Measurements from ENCODE around the gene TWIST1.

TWIST1 gene

DNA sequence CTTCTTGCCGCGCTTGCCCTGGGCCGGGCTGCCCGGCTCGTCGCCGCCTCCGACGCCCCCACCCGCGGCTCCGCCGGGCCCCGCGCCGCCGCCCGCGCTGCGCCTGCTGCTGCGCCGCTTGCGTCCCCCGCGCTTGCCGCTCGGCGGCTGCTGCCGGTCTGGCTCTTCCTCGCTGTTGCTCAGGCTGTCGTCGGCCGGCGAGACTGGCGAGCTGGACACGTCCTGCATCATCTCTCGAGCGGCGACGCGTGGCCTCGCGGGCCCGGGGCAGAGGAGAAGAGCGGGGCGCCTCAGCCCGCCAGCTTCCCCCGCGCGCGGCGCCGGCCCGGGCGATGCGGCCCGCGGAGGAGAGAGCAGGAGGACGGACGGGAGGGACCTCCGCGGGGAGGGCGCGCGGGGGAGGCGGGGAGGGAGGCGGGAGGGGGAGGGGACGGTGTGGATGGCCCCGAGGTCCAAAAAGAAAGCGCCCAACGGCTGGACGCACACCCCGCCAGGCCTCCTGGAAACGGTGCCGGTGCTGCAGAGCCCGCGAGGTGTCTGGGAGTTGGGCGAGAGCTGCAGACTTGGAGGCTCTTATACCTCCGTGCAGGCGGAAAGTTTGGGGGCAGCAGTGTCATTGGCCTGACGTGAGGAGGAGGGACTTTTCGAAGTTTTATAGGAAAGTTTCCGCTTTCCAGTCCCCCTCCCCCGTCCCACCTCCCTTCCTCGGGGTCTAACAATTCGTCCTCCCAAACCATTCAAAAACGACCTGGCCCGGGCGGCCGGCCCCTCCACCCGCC, at the start of gene TWIST1:
Gene TWIST1 (minus strand): TSS at position 546 of the 779 bp plus-strand sequence. CDS start 315 bp downstream, at position 231.
- peak; percentile 26 for DNase-seq

DNA sequence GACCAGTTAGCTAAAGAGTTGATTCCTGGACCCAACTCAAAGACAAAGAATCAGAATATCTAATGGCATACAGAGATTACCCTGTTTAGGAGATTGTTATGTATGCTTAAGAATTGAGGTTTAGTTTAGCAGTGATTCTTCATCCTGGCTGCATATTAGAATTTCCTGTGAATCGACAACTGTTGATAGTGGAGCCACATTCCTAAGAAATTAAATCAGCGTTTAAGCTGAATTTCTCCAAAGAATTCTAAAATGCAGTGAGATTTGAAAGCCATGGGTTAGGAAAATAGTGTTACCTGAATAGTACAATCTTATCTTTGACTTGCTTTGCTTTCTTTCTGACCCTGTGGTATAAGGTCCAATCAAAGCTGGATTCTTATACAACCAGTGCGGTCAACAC, 44.2 kb upstream of the TWIST1 start:
- no peak for DNase-seq

DNA sequence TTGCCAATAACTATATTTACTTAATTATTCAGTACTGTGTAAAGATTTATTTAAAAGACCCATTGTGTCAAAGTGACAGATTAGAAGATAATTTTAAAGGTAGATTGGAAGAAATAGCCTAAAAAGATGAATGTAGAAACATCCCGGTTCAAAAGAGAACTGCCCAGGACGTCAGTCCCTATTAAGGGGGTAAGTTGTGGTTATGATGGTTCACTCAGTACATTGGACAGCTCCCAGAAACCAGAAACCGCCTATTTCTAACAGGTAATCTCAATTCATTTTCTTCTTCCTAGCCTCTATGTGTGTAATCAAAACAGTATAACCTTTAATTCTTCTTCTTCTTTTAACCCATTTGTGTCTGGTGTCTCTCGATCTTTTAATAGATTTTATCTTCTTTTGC, 29.3 kb upstream of the TWIST1 start:
- no peak for DNase-seq

DNA sequence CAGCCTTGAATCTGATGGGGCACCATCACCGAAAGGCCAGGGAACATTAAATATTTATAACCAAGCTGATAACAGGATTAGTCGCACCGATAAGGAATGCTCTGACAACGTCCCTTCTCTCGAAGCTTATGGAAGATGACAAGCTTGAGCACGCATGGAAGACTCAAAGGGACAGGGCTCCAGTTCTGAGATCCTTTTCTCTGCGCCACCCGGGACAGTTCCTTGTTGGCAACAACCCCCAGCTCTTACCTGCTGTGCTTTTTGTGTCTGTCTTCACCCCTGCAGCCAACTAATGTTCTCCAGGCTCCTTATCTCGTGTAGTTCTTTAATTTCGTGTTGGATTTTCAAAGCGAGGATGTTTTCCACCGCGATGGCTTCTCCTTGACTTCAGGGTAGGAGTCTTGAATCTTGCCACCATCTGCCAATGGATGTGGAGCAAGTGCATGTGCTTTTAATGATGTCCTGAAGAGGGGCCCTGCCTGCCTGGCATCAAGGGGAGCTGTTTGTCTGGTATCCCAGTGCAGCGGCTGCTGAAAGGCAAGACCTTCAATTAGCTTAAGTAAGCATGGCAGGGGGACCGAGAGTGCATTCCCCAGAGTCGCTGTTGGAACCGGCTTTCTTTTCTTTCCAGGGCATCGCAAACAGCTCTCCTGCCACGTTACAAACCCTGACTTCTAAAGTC, 28.1 kb upstream of the TWIST1 start:
- DNase-seq = no peak

DNA sequence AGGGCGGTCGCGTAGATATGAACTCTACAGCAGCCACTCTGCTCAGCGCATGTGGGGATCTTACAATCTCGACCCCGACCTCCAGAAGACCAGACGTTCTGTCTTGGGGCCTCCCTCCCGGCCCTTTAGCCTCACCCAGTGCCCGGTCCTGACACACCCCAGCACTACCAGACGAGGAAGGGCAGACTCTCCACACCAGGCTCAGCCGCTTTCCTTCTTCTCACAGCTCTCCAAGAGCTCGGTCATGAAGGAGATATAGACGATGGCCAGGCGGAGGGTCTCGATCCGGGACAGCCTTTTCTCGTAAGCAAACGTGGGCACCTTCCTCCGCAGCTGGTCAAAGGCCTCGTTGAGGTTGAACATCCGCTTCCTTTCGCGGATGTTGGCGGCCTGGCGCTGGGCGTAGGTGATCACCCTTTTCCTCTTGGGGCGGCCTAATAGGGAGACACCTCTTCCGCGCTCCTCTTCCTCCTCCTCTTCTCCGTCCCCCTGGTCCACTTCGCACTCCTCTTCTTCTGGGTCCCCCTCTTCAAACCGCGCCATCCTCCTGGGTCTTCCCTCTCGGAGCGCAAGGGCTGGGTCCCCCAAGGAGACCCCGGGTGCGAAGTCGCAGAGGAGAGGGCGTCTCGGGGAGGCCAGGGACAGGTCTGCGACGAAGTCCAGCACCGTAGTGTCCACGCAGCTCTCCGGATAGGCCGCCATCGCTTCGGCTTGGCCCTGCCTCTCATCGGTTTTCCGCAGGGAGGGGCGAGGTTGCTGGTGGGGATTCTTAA, 27.4 kb upstream of the TWIST1 start, which contains the start of gene FERD3L:
Gene FERD3L (minus strand): TSS at position 761 of the 773 bp plus-strand sequence. CDS start 59 bp downstream, at position 702.
- DNase-seq = no peak

DNA sequence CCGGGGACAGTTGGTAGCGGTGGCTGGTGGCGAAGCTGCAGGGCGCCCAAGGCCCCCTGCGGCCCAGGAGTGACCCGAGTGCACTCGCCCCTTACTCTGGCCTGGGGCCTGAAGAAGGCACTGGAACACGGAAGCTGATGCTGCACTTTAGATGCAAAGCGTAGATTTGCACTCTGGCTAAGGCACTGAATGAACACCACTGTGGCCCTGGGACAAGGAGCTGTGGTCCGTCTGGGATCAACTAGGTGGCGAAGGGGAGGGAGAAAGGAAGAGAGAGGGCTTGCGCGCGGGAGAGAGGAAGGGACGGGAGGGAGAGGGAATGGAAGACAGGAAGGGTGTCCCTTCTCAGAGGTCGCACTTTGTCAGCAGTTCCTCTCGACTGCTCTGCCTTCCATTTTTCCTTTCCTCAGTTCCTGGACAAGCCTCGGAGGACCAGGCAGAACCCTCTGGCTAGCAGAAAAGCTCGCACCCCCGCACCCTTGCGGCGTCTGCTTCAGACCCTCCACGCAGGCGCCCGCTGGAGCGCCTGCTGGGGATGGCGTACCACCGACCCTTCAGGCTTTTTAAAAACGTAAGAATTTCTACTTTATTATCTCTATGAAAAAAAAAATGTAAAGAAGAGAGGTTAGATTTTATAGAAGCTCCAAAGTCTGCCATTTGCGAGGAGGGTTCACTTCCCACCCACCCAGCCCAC, 26.6 kb upstream of the TWIST1 start:
- DNase-seq = no peak

DNA sequence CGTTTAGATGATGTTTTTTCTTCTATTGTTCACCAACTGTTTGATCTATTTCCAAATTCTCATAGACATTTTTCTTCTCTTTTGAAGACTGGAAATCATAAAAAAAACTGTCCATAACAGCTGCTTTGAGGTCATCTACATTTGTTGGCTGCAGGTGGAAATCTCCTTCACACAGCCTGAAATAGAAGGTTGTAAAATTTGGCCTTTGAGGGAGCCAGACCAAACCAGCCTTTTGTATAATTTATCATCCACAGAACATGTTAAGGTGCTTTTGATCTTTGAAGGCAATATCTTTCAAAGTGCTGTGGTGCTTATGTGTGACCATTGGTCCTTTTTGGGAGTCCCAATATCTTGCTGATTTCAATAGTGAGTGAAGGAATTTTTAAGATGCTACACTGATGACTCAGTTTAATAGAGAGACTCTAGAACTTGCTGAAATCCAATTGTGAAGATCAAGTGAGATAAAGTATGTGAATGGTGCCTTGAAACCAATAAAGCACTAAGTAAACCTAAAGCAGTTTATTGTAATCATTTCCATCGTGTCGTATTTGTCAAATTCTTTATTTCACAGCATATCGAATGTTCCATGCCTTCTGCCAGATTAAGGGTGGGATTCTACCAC, 22.4 kb upstream of the TWIST1 start:
- DNase-seq = no peak

DNA sequence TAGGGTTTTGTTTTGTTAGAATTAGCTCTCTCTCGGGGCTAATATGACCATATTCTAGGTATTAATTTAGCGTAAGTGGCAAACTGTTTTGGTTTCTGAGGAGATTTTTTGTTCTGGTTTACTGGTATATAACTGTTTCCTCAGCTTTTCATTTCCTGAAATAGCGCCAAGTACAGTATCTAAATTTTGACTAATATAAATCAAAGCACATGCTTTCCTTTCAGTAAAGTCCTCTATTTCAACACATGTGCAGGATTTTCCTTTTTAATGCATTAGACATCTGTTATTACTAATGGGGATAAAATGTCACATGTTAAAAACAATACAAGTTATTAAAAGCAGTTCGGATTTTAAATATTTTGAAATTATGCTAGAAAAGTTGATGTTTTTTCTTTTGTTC, 16.4 kb upstream of the TWIST1 start:
- DNase-seq = no peak

DNA sequence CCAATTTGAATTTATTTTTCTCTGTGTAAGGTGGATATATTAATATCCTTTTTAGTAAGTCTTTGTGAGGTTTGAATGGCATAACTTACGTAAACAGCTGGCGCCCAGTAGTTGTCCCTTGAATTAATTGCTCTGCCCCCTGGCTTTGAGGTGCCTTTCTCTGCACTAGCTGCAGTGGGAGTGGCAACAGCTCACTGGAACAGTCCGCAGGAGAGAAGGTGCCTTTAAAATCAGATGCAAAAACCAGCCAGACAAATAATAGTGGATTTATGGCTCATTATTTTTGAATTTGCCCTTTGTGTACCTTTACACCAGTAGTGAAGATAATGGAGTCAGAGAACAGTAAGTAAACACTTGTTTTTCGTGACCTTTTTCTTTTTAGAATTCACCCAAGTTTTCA, 16.0 kb upstream of the TWIST1 start:
- DNase-seq = no peak

DNA sequence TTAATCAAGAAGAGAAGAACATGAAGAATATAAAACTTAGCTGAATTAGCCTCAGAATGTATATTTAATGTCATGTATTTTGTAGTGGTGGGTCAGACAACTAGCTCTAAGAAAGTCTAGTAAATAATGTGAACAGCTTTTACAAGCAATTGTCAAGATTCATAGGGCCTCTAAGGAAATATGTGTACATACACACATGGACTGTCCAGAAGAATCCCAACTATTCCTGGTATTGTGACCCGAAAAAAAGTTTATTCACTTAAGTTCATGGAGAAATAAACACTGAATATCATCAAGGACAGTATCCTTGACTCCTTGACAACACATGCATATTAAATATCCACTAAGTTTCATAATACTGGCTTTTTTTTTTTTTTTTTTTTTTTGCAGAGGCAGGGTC, 11.4 kb upstream of the TWIST1 start:
- DNase-seq = no peak

DNA sequence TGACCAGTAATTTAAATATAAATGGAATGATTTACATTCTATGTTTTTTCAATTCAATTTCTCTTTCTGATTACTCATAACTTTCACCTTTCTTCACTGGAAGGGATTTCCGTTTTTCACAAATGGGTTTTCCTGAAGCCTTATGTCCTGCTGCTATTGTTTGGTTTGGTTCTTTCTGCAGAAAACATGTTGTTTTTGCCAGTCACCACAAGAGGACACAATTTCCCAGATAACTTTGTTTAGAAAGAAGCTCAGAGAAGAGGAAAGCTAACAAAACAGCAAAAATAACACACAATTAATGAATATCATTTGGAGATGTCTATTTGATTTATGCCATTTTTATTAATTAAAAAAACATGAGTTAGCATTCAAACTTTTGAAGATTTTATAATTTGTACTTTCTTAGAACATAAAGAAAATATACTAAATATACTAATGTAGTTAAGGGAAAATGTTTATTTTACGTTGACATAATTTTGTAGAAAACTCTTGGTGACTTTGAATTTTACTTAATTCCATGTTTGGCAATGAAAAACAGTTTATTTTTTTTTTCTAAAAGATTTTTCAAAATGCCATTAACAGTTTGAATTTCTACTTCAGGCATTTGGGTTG, 4.6 kb upstream of the TWIST1 start:
- DNase-seq = peak; percentile 72

DNA sequence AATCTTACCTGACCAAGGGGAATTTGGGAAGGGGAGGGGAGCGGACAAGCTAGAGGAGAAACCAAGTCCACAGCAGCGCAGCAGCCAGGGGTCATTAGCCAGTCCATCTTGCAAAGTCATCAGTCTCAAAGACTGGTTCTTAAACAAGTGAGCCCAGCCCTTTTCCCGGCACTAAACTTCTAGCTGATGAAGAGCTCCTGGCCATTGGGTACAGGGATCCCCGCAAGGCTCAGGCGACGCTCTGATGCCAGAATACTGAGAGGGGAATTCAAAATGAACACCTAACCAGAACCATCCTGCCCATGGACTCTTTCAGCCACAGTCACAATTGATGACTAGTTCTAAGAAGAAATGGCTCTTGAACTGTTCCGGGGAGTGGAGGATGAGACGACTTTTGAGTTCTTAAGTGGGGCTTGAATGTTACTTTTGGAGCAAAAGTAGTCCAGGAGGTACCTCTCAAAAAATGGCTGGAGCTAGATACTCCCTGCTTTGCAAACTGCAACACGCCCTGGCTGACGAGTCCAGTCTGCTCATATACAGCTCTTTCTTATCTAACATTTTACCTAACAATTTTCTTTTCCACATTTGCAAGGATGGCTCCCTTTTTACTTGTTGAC, 2.5 kb upstream of the TWIST1 start:
- no peak for DNase-seq

DNA sequence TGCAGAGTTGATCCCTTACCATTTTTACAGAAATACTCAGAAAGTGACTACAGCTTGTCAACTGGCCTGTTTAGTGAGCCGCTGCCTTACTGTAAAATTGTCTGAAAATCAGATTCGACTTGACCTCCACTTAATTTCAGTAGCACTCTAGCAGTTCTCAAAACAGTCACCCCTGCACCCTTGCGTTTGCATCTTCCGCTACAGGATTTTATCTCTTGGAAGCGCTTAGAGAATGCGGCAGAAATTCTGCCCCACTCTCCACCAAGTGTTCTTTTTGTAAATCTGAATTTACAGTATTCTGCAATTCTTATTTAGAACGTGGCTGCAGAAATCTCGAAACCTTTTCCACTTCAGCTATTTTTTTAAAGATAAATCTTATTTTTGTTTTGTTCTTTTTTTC, 1.9 kb upstream of the TWIST1 start:
- no peak for DNase-seq

DNA sequence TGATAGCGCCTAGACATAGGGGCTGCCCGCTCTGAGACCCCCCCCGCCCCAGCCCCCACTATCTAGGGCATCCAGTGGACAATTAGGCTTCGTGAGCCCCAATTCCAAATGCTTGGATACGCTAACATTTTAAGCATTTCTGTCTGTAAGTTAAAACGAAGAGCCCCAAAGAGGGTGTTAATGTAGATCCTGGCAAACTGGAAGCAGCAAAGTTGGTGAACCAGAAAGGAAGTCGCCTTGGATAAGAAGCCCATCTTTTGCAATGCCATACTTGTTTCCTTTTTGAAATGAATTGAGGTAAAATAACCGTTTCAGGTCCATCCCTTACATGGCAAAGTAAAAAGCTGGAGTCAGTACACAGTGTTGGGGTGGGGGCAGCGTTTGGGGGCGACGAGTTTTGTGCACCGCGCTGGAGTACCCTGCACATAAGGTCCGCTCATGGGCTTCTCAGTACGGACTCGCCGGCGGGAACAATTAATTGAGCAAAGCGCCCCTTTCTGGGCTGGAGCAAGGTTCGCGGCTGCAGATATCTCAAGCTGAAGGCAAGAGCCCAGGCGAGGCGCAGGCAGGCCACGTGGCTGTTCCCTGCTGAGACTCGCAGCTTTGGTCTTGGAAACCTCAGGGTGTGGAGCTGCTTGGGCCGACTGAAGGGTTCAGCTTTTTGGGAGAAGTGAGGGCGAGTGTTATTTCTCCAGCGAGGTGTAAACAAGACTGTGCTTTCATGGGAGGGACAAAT, 1.4 kb upstream of the TWIST1 start:
- no peak for DNase-seq

DNA sequence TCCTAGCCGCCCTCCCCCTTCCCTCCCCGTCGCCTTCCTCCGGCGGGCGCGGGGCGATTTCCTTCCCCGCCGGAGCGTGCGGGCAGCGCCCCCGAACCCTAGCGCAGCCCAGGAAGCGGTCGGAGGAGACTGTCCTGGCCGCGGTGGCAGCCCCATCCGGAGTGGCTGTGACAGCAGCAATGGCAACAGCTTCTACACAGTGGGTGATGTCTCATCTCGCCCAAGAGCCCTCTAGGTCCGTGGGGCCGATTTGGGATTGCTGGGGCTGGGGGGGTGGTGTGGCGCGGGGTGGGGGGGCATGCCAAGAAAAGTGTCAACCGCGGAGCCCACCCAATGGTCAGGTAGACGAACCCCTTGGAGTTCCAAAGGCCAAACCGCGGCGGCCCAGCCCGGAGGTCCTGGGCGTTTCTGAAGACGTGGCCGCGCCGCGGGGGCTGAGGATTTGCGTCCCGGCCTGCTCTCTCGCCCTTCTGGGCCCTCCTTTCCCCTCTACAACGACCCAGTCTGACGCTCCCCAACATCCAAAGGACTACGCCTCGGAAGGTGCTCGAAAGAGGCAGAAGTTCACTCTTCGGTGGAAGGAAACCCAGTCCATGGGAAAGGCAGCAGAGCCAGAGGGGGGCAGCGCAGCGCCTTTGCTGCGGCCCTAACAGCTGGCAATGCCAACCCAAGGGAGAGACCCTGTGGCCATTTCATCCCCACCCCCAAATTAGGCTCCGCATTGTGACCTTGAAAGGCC, 603 bp upstream of the TWIST1 start:
- DNase-seq = no peak

DNA sequence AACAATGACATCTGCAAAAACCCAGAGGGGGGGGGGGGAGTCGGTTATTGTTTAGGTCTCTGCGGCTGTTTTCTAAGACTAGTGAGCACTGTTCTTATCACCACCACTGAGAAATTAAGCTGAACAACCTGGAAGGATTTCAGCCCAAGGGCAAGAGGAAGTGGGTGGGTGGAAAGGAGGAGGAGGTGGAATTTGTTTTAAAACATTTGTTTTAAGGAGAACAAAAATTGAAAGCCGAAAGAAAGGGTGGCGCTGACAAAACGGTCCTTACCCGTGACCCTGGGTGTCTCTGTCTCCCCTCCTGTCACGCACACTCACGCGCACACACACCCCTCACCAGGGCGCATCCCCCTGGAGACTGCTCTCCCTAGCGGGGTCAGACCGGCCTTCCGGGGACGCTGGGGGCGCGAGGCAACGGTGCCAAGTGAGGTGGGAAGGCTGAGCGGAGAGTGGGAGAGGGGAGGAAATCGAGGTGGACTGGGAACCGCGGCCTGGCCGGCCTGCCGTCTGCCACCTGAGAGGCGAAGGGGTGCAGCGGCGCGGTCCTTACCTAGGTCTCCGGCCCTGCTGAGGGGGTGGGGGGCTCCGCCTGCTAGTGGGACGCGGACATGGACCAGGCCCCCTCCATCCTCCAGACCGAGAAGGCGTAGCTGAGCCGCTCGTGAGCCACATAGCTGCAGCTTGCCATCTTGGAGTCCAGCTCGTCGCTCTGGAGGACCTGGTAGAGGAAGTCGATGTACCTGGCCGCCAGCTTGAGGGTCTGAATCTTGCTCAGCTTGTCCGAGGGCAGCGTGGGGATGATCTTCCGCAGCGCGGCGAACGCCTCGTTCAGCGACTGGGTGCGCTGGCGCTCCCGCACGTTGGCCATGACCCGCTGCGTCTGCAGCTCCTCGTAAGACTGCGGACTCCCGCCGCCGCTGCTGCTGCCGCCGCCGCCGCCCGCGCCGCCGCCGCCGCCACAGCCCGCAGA, 1.0 kb downstream of the TWIST1 start:
- DNase-seq = no peak

DNA sequence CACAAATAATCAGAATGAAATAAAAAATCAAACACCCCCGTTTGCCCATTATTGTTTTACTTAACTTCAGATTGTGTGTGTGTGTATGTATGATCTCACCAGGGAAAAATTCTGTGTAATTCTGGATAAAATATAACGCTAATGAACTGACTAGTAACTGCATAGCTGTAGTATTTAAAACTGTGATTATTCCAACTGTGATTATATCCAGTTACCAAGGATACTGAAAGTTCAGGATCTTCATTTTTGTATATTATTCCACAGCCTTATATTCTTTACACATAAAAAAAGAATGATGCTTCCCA, 2.9 kb downstream of the TWIST1 start:
- no peak for DNase-seq

DNA sequence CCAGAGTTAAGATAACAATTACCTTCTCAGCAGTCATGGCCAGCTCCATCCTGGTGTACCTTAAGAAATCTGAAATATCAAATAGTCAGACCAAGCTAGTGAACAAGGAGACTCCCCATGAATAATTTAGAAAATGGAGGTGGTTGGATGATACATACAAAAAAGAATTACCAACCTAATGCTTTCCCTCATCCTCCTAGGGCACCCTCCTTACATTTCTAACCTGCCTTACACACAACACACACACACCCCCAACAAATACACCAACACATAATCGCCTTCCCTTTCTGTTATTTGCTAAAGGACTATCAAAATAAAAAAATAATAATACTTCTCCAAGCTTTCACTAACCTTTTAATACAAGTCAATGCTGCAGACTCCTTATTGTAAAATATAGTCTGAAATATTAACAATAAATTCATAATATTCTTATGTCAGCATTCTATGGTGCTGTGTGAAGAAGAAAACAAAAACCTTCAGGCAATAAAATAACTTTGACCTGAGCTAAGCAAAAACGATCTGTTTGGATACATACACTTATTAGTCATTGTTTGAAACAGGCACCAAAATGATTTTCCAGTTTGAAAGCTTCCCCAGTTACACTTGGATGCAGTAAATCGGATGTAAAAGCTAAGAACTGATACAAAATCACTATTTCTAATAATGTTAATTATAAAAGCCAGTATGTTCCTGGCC, 3.4 kb downstream of the TWIST1 start:
- no peak for DNase-seq

DNA sequence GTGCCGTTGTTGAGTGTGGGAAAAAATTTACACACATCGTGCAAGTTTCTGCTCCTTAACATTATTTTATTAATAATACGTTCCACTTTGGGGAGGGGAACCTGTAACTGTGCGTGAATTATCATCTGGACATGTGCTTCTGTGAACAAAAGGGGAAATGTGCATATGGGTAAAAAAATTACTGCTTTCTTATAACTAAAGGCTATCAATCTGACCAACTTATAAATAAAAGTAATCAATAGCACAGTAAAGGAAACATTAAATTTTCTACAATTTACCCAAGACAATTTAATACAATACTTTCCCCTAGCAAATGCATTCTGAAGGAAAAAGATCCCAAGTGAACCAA, 4.5 kb downstream of the TWIST1 start:
- DNase-seq = no peak

All from NCI-H446 treated with DMSO at 0.1 percent for 48 hours (cell line).